ENCODE data around the gene SLCO3A1. TPM values are rescaled to one million over a fixed set of nuclear protein-coding genes. Genes with fewer than 3 reads are reported as not detected.

Gene SLCO3A1
- total RNA-seq, 1 experiment from 2014 or later, result 5.1 TPM

DNA sequence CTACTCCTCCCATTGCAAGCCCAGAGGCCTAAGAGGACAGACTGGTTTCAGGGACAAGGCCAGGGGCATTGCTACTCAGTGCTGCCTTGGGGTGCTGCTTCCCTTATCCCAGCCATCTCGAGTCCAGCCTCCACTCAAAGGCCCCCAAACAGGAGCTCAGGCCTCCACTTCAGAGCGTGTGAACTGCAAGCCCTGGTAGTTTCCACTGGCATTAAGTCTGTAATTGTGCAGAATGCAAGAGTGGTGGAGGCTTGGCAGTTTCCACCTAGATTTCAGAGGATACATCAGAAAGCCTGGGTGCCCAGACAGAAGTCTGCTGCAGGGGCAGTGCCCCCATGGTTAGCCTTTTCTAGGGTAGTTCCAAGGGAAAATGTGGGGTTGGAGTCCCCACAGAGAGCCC lies 347.4 kb downstream of the SLCO3A1 start:
- no peak overlapping the region for H3K9ac ChIP-seq (ENCODE audit: low read length)
- CTCF ChIA-PET, result no interaction called here
- intact Hi-C loops (cut with micrococcal nuclease), result no loop called here
- H3K36me3 ChIP-seq (ENCODE audit: control insufficient read depth in 1 of 2, insufficient read depth in 2 of 2, low read length in 2 of 2), result no peaks in the 10 kb centered on the region
- peaks cover 4% of the 10 kb centered on the region for H3K27me3 ChIP-seq (ENCODE audit: insufficient read depth, low read length)
- no TSS peak for BruUV-seq (replicated peaks)
- no peaks in the 10 kb centered on the region for H3K79me2 ChIP-seq (ENCODE audit: insufficient read depth, low read length)
- POLR2A ChIA-PET, result no interaction called here
- no peaks in the 10 kb centered on the region for H3K4me1 ChIP-seq (ENCODE audit: control insufficient read depth in 1 of 2, insufficient read depth in 2 of 2, low read length in 2 of 2)
- no peaks in the 10 kb centered on the region for H3K9me2 ChIP-seq (ENCODE audit: insufficient read depth)
- TF ChIP-seq MAX (IDR thresholded peaks at IDR 0.05) (no peak), TCF7L2 (IDR thresholded peaks at IDR 0.05; ENCODE audit: borderline replicate concordance, extremely low read depth, insufficient read depth, insufficient read length) (no peak), EZH2phosphoT487 (IDR thresholded peaks at IDR 0.05; ENCODE audit: borderline replicate concordance) (no peak), SP1 (IDR thresholded peaks at IDR 0.05; ENCODE audit: low read depth) (no peak), REST (IDR thresholded peaks at IDR 0.05; ENCODE audit: low read depth) (no peak), FOSL1 (IDR thresholded peaks at IDR 0.05; ENCODE audit: low read depth) (no peak), SRF (IDR thresholded peaks at IDR 0.05; ENCODE audit: low read depth) (no peak), ZNF274 (IDR thresholded peaks at IDR 0.05; ENCODE audit: low read depth, low read length) (no peak), RAD21 (IDR thresholded peaks at IDR 0.05; ENCODE audit: low read depth) (no peak), SIN3A (IDR thresholded peaks at IDR 0.05; ENCODE audit: low read depth) (no peak)
- TF ChIP-seq, protein P1, sequence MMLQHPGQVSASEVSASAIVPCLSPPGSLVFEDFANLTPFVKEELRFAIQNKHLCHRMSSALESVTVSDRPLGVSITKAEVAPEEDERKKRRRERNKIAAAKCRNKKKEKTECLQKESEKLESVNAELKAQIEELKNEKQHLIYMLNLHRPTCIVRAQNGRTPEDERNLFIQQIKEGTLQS (IDR thresholded peaks at IDR 0.05), result no peak
- no peak overlapping the region for H2AFZ ChIP-seq (ENCODE audit: low read depth, low read length, poor library complexity, severe bottlenecking)
- H3K27ac ChIP-seq (ENCODE audit: low read depth, low read length), result no peak overlapping the region
- RAD21 ChIA-PET (ENCODE audit: low non-redundant PET in 1 of 2, low total read pairs in 2 of 2, uncharacterized antibody in 2 of 2, unreplicated experiment in 2 of 2), result no interaction called here
- H3K4me3 ChIP-seq (replicated peaks in 1 of 2; ENCODE audit: low read depth in 1 of 2, low read length in 2 of 2), result no peak overlapping the region
- no peaks in the 10 kb centered on the region for H3K9me3 ChIP-seq (ENCODE audit: control insufficient read depth in 1 of 2, insufficient read depth in 1 of 2, low read depth in 1 of 2, low read length in 2 of 2)
- H3K4me2 ChIP-seq (ENCODE audit: low read length), result no peak overlapping the region
- H4K20me1 ChIP-seq (ENCODE audit: insufficient read depth), result no peaks in the 10 kb centered on the region
- no peak for ATAC-seq
- no peak for DNase-seq (ENCODE audit: low read depth, low spot score)

Data from HCT116 (cell line).